Lower leg skin (tissue), 4 donors: ENCODE results near the gene MAGEA9B. TPM values are rescaled to one million over a fixed set of nuclear protein-coding genes. Genes with fewer than 3 reads are reported as not detected.

Experiments
- total RNA-seq, 4 donors: library from RNA; depleted of rRNA; stranded (reverse); fragments of >200 nt; gene quantifications; one replicate each; pipeline ENCODE4 v1.1.0, GENCODE V29; 2016

Gene MAGEA9B
- total RNA-seq, 4 donors from 2014 or later: not detected

Other genes starting within 250 kb of the MAGEA9B start
- 10 to 100 TPM; 57.2 to 79.5 (median 70.7) TPM for gene IDS, start 82.2 kb downstream of the MAGEA9B start, total RNA-seq
- gene EOLA1, start 46.4 kb downstream of the MAGEA9B start, total RNA-seq: 10 to 100 TPM in 3 of 4 donors, 1 to 10 TPM in 1; 3.9 to 13.4 (median 11.5) TPM
- not detected for gene HSFX3, start 37.5 kb downstream of the MAGEA9B start, total RNA-seq
- gene HSFX2, start 7.9 kb upstream of the MAGEA9B start, total RNA-seq: not detected
- gene TMEM185A, start 44.3 kb upstream of the MAGEA9B start, total RNA-seq: 10 to 100 TPM; 18.5 to 28.8 (median 22.1) TPM
- gene MAGEA11, start 124.6 kb upstream of the MAGEA9B start, total RNA-seq: under 1 TPM in 1 of 4 donors, not detected in 3; 0.13 TPM
- 1 to 10 TPM in 3 of 4 donors, not detected in 1; 2.1 to 2.6 (median 2.2) TPM for gene HSFX1, start 186.6 kb upstream of the MAGEA9B start, total RNA-seq
- not detected for gene MAGEA9, start 194.5 kb upstream of the MAGEA9B start, total RNA-seq